Brain pericyte (primary cell): ENCODE data around the gene FEZ2.

Source experiments
- DNase-seq: peaks from one replicate; pipeline ENCODE4 v3.0.0-alpha.2; 2012; ENCODE audit warnings: low read depth, low spot score

The FEZ2 gene

DNA sequence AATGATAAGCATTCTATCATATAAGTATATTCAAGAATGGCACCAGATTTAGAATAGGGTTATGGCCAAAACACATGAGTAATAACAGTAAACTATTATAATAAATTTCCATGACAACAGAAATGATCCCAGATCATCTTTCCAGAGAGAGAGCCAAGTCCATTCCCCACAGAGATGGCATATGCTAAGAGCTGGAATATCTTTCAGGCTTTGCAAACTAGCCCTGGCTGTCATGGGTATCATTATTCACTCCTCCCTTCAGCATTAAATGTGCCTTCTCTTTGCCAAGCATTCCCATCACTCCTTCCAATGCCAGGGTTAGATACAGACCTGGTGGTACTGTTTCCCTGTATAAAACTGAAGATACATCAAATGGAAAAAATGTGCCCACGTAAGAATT, 10.9 kb downstream of the FEZ2 start:
- no peak for DNase-seq

- no peak for DNase-seq
Measured at GRCh38 chr2:36586672-36587071, 11.3 kb downstream of the FEZ2 start.

DNA sequence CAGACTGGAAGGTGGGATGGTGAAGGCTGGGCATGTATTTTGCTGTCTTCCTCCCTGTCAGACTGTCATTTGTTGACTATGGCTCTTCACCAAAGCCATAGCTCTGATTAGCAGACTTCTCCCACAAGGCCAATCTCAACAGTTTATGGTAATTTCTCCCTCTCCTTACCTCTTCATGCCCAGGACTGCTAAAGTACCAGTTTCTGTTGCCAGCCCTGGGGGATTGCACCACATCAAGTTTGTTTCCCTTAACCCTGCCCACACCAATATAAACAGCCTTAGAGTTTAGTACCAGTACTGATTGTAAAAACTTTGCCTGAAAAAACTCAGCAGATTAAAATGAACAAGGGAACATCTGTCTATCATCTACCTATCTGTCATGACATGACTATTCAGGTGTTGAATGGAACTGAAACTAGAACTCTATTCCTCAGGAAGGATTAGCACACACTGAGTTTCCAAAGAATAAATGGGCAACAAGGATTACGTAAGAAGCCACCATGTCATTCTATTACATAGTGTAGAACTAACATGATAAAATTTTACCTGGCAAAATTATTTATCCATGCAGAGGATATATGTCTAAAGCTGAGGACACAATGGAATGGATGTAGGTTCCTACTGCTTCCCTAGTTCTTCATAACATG, 13.7 kb downstream of the FEZ2 start:
- no peak for DNase-seq

DNA sequence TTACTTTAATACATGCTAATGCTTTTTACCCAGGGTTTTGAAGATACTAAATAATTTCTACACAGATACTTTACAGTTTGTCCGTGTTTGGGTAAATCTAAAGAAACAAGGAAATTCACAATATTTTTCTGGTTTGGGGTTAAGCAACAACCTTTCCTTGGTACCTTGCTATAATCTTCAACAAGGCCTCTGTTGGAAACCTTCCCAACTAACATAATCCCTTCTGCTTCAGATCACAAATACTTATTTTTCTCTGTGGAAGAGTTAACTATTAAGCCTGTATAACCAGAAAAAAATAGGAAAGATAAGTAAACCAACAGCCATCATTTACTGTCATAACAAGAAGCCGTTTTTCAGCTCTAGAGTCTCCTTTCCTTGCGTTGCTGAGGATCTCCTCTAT, 15.0 kb downstream of the FEZ2 start:
- DNase-seq: no peak

GRCh38 chr2:36582538-36582937, 15.4 kb downstream of the FEZ2 start:
- DNase-seq: no peak

DNA sequence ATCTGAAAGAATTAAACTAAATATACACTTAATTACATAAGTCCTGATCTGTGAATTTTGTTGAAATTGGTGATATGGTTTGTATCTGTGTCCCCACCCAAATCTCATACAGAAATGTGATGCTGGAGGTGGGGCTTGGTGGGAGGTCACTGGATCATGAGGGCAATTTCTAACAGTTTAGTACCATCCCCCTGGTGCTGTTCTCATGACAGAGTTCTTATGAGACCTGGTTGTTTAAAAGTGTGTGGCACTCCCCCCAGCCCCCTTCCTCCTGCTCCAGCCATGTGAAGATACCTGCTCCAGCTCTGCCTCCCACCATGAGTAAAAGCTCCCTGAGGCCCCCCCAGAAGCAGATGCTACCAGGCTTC, 18.7 kb downstream of the FEZ2 start:
- no peak for DNase-seq

DNA sequence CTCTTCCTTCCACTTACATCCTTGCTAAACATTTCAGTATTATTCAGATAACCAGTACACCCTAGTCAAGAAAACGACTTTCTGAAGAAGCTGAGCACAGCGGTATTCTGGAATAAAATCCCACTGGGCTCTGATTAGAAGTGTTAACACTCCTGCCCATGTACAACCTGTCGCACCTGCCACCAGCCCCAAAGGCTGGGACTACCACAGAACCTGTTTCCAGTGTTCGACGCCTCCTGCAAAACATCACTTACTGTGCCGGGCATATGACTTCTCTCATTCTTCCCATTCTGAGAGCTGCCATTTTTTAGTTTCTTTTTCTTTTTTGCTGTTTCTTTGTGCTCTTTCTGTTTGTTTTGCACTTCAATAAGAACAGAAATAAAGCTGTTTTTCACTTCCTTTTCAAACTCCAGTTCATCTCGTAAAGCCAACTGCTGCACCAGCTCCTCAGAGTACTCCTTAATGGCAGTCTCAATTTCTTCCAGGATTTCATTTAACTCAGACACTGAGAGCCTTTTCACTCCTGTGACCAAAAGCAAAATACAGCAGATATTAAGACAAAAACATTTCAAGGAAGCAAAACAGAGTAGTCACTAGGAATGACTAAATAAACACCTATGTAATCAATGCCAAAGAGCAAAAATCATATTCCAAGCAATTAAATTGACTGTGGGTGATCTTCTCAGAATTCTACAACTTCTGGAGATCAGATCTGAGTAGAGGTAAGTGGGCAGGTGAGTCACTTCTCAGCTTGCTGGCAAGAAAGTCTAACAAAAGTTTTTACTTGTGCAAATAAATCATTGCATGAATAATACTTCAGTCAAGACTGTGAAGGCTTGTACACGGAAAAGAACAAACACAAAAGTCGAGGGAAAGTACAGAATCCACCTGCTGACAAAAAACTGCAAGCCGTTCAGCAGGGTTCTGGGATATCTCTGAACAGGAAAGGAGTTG, 19.3 kb downstream of the FEZ2 start:
- no peak for DNase-seq

- no peak for DNase-seq
Measured at GRCh38 chr2:36577884-36578283, 20.1 kb downstream of the FEZ2 start.

DNA sequence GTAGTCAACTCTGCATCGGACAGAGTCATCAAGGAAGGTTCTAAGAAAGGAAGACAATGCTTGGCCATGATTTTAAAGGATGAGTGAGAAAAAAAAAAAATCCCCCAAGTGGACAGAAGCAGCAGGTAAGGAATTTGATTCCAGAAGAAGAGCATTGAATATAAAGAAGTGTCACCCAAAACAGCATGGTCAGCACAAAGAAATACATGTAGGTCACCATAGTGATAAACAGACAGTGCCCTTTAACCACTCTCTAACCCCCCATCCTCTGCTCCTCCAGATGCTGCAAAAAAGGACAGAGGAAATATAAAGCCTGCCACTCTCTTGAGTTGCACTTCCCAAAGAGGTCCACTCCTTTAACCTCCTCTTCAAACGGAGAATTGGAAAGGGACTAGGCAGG, 23.4 kb downstream of the FEZ2 start:
- no peak for DNase-seq

DNA sequence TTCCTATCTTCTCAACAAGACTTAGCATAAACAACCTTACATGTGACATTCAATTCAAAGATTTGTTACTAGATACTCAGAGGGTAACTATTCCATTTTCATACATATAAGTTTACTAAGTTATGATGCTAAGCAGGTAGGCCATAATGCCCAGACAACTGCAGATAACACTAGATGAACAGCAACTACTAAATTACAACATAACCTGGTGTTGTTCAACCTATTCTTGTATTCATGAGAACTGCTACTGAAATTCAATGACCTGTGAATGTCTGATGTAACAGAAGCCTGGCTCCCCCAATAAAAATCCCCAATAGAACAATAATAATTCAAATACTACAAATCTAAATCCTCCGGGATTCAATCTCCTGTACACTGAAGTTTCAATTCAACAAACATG, 24.8 kb downstream of the FEZ2 start:
- DNase-seq: no peak

DNA sequence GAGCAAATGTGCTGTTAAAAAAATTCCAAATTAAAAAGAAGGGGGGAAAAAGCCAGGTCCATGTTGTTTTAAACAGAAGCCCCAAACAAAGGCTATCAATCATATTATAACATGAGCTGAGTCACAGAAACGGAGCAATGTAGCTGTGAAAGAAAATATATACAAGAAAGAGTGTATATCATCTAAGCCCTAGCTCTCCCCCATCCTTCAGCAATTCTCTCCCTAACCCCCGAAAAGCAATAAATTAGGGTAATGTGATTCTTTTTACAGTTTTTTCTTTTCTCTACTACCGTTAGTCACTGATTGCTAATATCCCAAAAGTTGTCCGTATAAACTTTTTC, 25.3 kb downstream of the FEZ2 start:
- no peak for DNase-seq

DNA sequence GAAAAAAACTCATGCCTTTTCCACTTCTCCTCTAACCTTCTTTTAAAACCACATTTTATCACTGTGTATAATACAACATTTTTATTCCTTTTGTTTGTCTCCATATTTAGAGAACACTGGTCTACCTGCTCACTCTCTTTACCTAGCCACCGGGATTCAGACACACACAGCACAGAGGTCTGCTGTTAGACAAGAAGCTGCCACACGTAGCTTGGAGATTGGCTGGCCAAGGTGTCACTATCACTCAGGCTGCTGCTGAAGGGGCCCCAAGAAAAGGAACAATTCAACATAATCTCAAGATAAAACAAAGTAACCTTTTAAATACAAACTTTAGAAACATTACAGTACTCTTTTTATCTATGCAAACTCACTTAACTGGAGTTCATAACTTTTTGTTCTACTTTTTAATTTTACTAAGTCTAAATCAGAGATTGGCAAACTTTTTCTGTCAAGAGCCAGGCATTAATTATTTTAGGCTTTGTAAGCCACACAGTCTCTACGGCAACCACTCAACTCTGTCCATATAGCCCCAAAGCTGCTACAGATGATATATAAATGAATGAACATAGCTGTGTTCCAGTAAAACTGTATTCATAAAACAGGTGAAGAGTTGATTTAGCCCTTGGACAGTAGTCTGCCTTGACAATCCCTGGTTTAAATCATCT, 25.8 kb downstream of the FEZ2 start:
- no peak for DNase-seq

DNA sequence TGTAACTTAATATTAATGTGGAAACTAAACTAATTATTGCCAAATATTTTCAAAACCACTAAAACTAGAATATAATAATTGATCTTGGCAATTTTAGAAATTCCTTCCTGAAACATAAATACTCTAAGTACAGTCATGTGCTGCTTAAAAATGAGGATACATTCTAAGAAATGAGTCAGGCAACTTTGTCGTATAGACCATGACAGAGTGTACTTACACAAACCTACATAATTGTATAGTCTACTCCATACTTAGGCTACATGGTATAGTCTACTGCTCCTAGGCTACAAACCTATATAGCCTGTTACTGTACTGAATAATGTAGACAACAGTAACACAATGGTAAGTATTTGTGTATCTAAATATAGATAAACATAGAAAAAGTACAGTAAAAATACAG, 27.6 kb downstream of the FEZ2 start:
- DNase-seq: no peak

DNA sequence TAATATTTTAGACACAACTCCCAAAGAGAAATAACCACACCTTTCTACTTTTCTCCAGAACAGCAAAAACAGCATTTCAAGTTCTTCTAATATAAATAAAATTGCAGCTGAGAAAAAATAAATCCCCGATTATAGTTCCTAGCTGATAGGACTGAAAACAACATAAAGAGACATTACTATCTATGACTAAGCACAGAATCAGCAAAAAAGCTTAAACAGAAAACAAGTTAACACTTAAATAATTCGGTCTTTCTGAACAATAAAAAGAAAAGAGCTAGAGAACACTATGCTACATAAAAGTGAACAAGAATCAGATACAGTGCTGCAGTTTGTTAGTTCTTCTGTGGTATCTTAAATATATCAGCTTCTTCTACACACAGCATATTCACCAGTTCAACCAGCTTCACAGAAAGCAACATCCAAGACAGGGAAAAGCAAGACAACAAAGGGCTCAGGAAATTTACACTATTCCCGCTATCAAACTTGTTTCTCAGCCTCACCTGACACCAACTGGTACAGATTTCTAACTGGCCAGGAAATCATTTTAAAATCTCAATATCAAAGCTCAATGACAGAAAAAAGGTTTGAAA, 28.6 kb downstream of the FEZ2 start:
- no peak for DNase-seq

DNA sequence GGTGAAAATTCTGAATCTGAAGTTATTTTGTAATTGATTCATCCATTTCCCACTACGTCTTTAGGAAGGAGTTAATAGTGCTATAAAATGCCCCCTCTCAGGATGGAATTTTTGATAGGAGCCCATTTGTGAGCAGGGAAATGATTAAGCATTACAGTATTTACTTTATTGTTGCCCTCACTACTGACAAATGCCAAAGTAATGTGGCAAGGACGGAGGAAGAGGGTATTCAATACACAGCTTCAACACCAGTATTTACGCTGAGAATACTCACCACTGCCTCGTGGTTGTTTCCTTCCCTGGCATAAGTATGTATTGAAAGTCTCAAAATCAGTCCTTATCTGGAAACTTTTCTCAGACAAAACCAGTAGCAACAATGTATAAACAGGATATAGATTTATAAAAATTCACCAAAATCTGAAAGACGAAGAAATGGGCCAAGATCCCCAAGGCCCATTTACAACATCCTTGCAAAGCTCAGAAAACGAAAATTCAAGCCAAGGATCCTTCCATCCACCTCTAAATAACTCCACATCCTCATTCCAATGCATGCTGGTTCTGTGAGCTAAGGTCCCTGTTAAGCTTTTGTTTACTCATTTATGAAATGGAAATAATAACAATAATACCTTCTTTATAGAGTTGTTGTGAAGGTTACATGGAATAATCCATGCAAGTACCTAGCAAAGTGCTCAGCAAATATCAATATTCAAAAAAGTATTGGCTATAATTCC, 29.3 kb downstream of the FEZ2 start:
- DNase-seq: no peak

DNA sequence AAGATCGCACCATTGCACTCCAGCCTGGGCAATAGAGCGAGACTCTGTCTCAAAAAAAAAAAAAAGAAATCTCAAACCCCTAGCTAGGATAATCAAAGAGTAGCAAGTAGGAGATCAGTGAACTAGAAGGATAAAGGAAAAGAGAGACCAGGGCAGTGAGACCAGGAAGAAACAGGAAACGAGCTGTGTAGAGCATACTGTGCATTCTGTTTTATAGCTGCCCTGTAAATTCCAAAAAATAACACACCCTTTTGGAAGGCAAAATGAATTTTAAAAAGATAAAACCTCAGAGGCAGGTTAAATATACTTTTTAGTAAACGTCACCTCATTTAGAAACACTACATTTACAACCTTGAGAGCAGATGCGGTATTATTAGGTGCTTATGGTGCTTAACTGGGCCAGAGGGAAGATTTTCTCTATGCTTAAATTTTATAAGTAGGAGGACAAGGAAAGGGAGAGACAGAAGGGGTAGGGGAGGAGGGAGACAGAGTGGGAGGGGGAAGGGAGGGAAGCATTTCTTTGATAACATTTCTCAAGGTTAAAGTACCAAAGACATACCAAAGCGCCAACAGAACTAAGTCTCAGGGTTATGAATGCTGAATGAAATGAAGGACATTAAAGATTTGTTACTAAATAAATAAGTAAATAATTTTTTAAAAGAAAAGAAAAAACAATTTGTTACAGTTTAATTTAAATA, 30.1 kb downstream of the FEZ2 start:
- DNase-seq: no peak

DNA sequence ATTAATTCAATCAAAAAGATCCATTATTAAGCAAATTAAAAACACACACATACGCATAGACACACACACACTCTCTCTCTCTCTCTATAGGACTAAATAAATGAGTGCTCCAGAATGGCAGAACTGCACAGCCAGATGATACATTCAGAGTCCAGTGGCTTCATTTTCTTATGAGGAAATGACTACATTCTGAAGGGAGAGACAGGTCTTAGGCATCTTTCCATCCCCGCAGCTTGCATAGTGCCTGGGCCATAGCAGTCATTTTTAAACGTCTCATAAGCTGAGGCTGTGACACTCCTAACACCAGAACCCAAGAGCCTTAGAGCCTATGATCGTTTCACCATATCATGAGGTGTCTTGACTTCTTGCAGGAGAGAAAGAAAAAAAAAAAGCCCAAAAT, 31.1 kb downstream of the FEZ2 start:
- no peak for DNase-seq

GRCh38 chr2:36565712-36566111, 32.3 kb downstream of the FEZ2 start:
- DNase-seq: no peak

- no peak for DNase-seq
Measured at GRCh38 chr2:36564377-36564930, 33.5 kb downstream of the FEZ2 start.

DNA sequence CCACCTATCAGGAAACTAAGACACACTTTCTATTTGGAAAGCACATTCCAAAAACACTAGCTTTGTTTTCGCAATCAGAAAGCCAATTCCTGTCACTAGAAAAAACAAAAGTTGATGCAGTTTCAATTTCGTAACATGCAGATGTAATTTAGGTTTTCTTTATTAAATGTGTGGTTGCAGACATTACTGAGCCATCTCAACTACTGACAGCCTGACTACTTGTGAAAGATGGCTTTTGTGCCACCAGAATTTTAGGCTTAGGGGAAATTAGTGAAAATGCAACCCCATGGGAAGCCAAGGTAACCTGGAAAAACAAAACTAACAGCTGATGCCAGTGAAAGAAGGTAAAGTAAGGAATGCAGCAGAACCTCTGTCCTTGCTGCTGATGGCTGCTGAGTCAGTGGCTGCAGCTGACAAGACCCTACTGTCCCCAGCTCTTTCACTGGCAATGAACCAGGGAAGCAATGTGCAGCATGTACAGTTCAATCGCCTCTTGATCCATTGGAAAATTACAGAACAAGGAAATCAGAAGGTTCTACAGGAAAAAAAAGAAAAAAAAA, 34.9 kb downstream of the FEZ2 start:
- no peak for DNase-seq

DNA sequence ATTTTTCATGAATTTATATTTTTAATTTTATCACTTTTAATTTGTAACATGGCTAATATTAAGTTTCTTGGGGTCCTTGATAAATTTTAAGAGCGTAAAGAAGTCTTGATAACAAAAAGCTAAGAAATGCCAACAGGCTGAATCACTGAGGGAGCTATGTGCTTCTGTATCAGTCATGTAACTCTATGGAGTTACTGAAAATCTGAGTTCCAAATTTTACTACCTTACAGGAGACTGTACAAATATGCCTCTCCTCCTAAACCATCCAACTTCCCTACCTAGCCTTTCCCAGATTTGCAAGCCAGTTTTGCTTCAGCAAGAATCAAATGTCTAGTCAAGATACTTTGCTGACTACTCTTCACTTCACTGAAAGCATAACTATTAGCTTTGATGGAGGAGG, 35.7 kb downstream of the FEZ2 start:
- DNase-seq: no peak
